ENCODE measurements around the gene DYNLT5.
"Not testable (repeated sequence)": the region's sequence is repeated elsewhere in the genome, so short reads cannot be mapped to it uniquely, and the experiment has no call there.

Gene DYNLT5

DNA sequence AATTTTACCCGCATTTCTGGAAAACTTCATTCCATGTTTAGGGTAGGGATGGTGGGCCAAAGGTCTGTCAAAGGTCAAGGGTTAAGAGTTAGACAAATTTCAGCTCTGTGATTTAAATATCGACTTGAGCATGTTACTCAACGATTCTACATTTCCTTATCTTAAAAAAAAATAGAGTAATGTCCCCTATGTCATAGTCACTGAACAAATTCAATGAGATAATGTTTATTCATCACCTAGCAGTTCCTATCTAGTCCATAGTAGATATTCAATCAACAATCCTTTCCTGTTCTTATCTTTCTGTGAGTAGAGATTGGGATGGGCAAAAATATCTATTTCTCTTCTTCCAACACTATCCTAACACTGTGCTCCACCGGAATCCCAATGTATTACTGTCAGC, 1.1 kb upstream of the DYNLT5 start:
- DNase-seq: no peak

DNA sequence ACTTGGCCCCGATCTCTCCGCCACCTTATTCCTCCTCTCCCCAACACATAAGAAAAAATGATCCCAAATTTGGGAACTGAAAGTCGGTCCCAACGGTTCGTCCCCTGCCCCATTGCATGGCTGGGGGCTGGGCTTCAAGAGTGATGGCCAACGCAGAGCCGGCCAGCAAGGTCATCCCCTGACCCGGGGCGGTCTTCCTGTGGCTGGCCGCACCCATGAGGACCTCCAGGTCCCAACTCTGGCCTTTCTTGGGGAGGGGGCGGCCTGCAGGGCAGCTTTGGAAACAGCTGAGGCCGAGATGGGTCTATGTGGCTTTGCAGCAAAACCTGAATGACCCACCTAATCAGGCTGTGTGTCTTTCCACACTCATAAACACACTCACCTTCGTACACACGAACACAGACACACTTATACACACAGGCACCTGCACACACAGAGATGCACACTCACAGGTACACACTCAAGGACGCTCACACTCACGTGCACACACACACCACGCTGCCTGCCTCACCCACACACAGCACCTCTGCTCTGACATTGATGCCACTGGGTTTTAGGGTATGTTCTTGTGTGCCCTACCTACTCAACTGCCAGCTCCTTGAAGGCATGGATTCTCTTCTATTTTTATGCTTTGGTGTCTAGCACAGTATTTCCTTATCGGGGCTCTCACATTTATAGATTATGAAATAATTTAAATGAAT, 562 bp downstream of the DYNLT5 start:
- DNase-seq: no peak

DNA sequence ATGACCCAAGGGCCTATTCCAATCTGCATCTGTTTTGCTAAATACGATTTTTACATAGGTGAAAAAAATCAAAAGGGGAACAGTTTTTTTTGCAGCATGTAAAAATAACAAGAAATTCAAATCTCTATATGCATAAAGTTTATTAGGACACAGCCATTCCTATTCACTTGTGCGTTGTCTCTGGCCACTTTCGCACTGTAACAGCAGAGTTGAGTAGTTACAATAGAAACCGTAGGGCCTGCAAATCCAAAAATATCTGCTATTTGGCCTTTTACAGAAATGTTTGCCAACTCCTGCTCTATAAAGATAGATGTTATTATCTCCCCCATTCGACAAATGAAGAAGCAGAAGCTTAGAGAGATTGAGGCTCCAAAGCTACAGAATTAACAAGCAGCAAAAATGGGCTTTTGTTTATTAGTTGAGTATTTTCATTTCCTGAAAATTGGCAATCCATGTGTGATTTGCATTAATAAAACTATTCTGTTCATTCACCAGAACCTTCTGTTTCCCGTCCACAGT, 5.5 kb downstream of the DYNLT5 start:
- no peak for DNase-seq

DNA sequence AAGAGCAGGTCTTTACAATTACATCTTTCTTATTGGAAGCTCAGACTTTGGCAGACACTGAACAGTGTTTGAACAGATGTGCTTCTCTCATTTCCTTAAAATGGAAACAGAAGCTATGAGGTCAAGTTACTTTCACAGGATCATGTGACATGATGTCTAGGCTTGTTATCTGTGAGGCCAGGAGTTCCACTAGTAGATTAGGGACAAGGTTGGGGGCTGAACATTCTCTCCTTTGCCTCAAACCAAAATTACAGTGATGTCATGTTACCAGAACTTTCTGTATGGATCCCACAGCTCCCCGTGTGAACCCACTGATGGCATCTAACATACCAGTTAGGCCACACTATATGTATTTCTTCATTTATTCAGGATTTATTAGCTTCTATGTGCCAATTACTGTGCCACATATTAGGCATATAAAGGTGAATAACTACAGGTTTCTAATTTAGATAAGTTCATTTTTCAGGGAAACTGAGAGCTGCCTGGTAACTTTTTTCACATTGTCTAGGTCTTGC, 6.0 kb downstream of the DYNLT5 start:
- no peak for DNase-seq

DNA sequence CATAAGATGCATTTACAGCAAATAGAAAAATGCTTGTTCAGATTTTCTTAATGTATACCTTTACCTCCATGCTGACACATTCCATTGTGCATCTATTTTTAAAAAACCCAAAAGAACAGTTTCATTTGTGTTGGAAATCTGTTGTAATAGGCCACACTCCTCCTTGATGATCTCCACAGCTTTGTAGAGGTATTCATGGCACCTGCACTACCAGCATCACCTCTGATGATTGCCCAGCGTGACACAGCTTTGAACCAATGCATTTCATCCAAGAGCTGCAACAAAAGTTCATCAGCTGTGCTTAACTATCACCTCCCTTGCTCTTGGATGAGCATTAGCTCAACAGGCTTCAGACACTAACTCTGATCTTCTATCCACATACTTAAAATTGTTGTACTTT, 8.2 kb downstream of the DYNLT5 start:
- DNase-seq: no peak

DNA sequence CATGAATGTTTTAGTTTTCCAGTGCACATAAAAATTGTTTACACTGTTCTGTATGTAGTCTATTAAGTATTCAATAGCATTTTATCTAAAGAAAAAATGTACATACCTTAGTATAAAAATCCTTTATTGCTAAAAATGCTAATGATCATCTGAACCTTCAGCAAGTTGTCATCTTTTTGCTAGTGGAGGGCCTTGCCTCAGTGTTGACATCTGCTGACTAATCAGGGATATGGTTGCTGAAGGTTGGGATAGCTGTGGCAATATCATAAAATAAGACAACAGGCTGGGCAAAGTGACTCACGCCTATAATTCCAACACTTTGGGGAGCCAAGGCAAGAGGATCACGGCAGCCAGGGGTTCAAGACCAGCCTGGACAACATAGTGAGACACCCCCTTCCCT, 9.0 kb downstream of the DYNLT5 start:
- peak; percentile 28 for DNase-seq

DNA sequence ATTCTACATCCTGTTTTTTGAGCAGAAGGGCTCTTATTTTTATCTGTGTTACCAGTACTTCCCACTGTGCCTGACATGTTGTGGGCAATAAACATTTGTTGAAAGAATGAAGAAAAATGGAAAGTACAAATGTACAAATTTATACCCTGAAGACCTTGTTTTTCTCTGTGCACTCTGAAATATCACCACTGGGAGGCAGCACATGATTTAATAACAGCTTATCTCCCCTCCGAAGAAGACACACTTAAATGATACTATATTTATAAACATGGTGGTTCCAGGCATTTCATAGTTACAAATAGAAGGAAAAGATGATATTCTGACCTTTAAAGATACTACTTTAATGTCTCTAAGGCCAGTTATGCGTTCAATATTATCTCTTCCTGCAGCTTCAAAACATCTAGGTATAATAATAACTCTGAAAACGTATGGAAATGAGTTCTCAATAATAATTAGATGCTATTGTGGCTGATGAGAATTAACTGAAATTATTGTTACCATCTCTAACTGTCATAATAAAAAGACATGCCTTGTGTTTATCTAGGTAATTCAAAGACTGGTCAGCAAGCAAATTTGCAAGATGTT, 12.8 kb downstream of the DYNLT5 start:
- DNase-seq: peak; percentile 48

DNA sequence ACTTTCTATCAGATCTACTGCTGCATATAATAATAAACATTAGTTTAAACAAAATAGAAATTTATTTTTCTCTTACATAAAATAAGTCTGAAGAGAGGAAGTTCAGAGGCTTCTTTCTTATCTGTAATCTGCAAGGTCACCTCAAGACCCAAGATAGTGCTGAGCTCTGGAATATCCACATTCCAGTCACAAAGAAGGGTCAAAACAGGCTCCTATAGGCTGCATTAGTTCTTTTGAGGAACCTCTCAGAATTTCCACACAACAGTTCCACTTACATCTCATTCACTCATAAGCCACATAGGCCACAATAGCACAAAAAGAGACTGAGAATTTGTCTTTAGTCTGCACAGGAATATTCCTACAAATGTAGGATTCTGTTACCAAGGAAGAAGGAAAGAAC, 15.4 kb downstream of the DYNLT5 start:
- no peak for DNase-seq

DNA sequence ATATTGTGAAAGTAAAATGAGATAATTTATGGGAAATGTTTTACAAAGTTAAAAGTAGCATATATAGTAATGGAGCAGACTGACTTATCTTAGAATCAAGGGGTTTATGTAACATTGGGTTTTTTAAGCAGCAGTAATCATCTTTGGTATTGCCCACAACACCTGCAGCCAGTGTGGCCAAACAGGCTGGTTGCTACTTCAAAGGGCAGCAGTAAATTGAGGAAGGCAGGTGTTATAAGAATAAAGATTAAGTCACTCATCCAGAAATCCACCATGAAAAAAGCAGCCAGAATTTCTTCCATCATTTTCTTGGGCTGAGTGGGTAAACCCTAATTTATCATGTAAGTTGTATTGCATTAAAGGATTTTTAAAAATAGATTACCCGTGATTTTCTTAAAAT, 16.7 kb downstream of the DYNLT5 start:
- no peak for DNase-seq

DNA sequence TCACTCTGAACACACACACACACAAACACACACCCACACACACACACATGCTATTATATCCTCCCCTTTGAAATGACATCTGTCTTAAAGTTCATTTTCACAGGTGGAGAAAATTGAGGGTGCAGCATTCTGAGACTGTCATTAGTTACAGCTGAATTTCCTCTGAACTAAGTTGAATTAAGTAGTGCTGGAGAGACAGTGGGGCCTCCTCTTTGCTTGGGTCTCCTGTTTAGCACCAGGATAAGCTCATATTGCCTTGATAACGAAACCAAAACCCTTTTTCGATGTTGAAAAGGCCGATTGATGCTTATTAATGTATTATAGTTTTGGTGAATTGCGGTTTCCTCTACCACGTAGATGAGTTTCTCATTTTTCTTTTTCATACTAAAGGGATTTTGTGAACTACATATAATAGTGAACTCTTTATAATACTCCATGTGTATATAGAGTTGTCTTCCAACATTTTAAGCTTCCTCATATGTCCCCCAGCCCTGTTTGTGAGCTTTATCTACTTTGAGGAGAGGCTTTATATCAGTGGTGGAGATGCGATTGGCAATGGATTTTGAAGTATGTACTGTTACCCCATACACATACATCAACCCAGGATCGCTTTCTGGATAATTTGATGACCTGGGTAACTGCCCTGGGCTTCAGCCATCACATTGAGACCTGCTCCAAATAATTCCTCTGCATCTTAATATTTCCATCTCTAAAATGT, 17.4 kb downstream of the DYNLT5 start:
- DNase-seq: no peak

DNA sequence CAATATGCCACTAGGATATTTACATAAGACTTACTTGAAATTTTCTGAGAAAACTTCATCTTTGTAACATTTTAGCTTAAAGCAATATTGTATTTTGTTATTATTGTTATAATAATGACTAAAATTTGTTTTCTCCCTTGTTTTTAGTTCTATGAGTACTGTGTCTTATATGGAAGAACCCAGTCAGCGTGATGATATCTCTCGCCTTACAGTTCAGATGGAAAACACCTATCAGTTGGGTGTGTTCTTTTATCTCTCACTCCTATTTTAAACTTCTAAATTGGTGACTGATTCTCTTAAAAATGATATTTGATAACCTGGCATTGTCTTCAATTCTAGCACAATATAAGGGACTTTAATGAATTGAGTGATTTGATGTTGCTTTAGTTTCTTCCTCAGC, 18.0 kb downstream of the DYNLT5 start:
- no peak for DNase-seq

DNA sequence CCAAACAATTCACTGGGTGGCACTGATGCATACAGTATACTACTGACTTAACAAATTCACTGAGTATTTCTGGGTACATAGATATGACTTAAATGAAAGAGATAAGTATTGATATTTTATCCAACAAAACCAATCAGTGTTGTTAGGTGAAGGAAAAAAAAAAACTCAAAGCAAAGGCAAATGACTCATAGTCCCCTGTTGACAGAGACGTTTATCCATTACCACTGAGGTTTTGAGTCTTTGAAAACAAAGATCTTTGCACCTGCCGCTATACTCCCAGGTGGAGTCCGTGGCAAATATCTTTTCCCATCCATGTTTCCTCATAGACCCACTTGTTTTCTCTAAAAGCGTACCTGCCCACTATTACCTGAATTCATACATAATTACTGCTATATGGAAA, 18.4 kb downstream of the DYNLT5 start:
- no peak for DNase-seq

DNA sequence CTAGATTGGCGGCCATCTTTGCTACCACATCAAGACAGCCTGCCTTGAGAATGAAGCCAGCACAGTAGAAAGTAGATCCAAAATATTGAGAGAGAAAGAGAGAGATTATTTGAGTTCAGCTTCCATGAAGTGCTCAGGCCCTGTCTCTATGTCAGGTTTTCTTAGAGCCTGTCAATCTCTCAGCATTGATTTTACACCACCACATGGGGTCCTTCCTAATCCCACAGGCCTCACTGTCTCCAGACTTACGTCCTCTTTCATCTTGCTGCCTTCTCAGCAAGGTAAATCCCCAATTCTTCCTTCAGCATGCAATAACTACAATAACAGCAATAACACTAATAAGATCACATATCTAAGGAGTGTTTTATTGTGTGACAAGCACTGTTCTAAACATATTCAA, 21.0 kb downstream of the DYNLT5 start:
- no peak for DNase-seq

DNA sequence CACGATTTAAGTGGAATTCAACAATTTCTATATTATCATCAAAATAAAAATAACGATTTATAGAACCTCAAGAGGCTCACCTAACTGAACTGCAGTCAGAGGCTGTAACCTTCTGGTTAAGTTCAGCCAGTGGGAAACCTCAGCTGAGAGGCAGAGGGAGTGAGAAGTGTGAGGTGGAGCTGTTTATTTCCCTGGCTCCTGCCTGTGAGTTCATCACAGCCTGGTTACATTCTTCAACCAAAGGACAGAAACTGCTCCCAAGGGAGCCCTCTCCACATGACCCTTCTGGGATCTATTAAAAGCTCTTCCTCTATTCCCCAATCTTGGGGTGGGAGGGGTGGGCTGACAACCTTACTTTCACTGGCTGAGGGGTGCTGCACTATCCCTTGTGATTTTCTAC, 22.2 kb downstream of the DYNLT5 start:
- DNase-seq: no peak

DNA sequence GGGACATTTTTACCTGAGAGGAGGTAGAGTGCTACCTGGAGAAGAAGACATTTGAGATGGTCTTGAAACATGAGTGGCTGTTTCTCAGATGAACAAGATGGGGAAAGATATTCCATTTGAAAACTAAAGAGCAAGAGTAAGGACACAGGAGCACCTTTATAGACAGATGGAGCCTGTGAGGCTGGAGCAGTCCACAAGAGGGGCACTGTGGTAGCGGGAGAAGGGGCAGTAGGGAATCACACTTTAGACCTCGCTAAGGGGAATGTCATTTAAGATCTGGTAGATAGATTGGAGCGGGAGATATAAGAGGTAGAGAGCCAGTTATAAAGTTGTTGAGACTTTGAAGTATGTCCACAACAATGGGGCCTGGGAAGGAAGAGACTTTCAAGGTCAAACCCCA, 23.4 kb downstream of the DYNLT5 start:
- no peak for DNase-seq

DNA sequence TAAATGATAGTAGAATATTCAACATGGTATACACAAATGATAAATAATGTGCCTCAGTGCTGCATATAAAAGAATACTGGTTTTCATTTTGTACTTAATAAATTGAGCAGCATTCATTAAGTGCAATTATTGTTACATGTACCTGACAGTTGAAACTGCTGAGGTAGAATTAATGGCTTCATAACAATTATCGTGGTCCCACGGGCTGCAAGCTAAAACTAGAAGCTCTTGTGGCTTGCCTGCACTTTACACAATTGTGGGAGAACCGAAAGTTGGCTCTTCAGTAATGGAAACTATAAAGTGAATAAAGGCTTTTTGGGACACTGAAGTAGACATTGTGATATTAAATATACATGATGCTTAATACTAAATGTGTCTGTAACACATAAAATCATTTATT, 25.6 kb downstream of the DYNLT5 start:
- DNase-seq: no peak

DNA sequence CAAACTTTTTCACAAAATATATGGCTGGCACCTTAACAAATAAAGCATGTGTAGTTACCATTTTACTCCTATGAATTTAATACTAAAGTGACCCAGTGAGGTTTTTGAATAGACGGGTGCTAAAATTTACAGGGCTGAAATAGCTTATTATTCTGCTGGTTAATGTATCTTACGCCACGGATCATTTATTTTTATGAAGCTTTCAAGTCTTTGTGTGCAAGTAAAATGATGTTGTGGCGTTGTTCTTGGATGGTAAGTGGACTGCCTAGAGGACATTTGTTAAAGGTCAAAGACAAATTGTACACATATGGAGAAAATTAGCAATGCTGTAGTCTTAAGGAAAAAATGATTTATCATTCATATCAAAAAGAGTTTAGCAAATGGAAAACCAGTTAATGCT, 26.0 kb downstream of the DYNLT5 start:
- DNase-seq: no peak

DNA sequence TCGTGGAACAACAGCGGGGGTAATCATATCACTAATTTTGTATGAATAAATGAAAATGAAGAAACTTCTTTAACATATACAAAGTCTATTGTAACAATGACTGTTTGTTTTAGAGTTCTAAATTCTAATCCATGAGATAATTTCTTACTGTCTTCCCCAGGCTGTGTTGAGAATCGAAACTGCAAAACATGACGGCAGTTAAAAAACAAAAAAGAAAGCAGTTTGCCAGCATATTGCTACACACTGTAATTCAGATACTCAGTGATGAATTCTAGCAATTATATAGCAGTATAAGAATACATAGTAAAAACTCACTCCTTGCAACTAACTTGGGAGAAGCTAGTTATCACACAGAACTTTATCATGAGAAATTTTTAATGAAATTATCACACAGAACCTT, 26.7 kb downstream of the DYNLT5 start:
- DNase-seq: no peak

DNA sequence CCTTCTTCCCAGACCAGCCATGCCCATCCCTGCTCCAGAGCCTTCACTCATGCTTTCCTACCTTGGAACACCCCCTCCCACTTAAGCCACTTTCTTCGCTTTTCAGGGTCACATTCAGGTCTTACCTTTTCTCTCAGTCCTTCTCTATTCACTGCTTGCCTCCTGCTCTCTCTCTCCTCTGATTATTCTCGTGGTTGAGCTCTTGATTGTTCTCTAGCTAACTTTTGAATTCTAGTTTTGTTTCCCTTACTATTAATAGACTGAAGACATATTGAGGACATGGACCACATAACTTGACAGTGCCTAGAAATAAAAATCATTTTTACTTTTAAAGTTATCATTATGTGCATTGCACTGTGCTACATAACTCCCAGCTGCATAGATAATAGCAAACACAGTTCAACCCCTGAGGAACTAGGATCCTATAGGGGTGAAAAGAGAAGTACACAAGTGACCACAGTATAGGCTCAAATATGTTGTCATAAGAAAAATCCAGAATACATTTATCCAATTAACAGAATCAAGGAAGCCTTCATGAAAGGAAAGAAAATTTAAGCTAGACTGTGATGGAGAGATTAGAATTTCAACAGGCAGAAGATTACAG, 27.3 kb downstream of the DYNLT5 start:
- no peak for DNase-seq

DNA sequence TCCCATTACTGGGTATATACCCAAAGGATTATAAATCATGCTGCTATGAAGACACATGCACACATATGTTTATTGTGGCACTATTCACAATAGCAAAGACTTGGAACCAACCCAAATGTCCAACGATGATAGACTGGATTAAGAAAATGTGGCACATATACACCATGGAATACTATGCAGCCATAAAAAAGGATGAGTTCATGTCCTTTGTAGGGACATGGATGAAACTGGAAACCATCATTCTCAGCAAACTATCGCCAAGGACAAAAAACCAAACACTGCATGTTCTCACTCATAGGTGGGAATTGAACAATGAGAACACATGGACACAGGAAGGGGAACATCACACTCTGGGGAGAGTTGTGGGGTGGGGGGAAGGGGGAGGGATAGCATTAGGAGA, 33.5 kb downstream of the DYNLT5 start:
- not testable (repeated sequence) for DNase-seq

DNA sequence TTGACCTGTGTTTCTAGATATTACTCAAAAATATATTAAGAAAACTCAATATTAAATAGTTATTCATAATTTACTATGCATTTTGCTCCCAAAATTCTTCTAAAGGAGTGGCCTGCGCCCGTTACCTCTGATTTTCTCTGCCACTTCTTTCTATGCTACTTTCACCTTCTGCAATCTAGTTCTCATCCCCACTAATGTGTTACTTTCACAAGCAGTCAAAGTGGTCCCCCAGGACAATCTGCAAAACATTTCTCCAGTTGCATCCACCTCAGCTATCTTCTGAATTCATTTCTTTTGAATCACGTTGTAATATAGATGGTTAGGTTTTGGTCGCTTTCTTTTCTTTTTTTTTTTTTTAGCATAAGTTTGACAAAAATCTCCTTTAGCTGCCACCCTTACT, 35.4 kb downstream of the DYNLT5 start:
- DNase-seq: no peak

DNA sequence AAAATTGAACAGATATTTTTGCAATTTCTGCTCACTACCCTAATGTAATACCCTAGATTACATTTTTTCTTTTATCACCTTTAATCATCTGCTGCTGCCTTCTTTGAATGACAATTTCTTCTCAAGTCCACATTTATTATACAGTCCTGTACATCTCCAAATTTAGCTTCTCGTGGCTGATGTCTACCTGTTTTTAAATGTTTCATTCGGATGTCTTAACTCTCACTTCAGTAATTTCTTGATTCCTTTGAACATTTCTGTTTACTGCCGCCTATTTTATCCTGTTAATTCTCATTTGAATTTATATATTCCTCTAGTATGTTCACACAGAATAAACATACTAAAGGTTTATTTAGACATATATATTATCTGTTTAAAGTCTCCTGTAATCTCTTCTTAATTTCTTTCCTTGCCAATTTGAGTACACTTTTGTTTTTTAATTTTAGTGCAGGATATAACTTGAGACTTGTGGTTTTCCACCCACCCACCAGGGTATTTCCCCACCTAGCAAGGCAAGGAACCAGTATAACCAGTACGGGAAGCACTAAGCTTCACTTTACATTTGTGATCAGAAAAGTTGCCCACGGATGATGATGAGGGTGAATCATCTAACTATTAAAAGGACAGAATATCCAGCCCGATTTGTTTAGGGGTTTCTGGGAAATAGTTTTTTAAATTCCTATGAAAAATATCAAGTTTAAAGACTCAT, 36.1 kb downstream of the DYNLT5 start:
- DNase-seq: no peak

Data from fibroblast of skin of right biceps (primary cell).